ENCODE data around the gene ZNF641. TPM values are rescaled to one million over a fixed set of nuclear protein-coding genes. Genes with fewer than 3 reads are reported as not detected.

Gene ZNF641
- total and polyA plus RNA-seq, 12 donors: 17.4 to 65.2 (median 44.7) TPM

- H3K36me3 ChIP-seq (replicated peaks in 1 of 2): no peaks in the 10 kb centered on the region
- H3K4me1 ChIP-seq (replicated peaks in 1 of 2): no peaks in the 10 kb centered on the region
- no peak overlapping the region for H3K27ac ChIP-seq
- TF ChIP-seq POLR2A (IDR thresholded peaks at IDR 0.05) (no peak), CTCF (IDR thresholded peaks at IDR 0.05) (no peak)
- H3K4me3 ChIP-seq: no peak overlapping the region
- no peaks in the 10 kb centered on the region for H3K9me3 ChIP-seq (replicated peaks in 1 of 3)
- no peaks in the 10 kb centered on the region for H3K27me3 ChIP-seq
- no peak for DNase-seq
- intact Hi-C loops (cut with DNase I): no loop called here
These were observed 23.4 kb upstream of the ZNF641 start for GRCh38 chr12:48374164-48374563.

GRCh38 chr12:48366131-48366530 lies 15.4 kb upstream of the ZNF641 start:
- TF ChIP-seq POLR2A (IDR thresholded peaks at IDR 0.05) (no peak), CTCF (IDR thresholded peaks at IDR 0.05) (no peak)
- WGBS, 4 donors: 73 to 79% (median 76%) methylated on average over 2 of the region's 2 CpGs

GRCh38 chr12:48361664-48362339 lies 11.1 kb upstream of the ZNF641 start:
- WGBS, 4 donors: 51 to 77% (median 69%) methylated on average over 2 of the region's 2 CpGs
- no peak for DNase-seq
- H3K4me3 ChIP-seq: no peak overlapping the region
- intact Hi-C loops (cut with DNase I): no loop called here
- H3K27me3 ChIP-seq: no peaks in the 10 kb centered on the region
- TF ChIP-seq CTCF (IDR thresholded peaks at IDR 0.05): no peak
- no peak for TF ChIP-seq POLR2A (IDR thresholded peaks at IDR 0.05)
- H3K9me3 ChIP-seq (replicated peaks in 1 of 3): no peaks in the 10 kb centered on the region
- H3K27ac ChIP-seq: no peak overlapping the region
- no peaks in the 10 kb centered on the region for H3K36me3 ChIP-seq (replicated peaks in 1 of 2)
- H3K4me1 ChIP-seq (replicated peaks in 1 of 2): peaks cover 0 to 4% of the 10 kb centered on the region in 2 donors

More at GRCh38 chr12:48366131-48366530, 15.4 kb upstream of the ZNF641 start:
- no peaks in the 10 kb centered on the region for H3K9me3 ChIP-seq (replicated peaks in 1 of 3)
- H3K36me3 ChIP-seq (replicated peaks in 1 of 2): no peaks in the 10 kb centered on the region
- H3K4me3 ChIP-seq: no peak overlapping the region
- no peaks in the 10 kb centered on the region for H3K4me1 ChIP-seq (replicated peaks in 1 of 2)
- intact Hi-C loops (cut with DNase I): no loop called here
- H3K27me3 ChIP-seq: no peaks in the 10 kb centered on the region
- no peak overlapping the region for H3K27ac ChIP-seq
- DNase-seq: no peak

GRCh38 chr12:48358937-48359513 lies 8.3 kb upstream of the ZNF641 start:
- no peak for DNase-seq
- no peak overlapping the region for H3K27ac ChIP-seq
- no peak overlapping the region for H3K4me3 ChIP-seq
- H3K36me3 ChIP-seq (replicated peaks in 1 of 2): no peaks in the 10 kb centered on the region
- no peaks in the 10 kb centered on the region for H3K27me3 ChIP-seq
- peaks cover 0 to 15% of the 10 kb centered on the region in 2 donors for H3K4me1 ChIP-seq (replicated peaks in 1 of 2)
- 83 to 87% (median 85%) methylated on average over 6 to 7 of the region's 7 CpGs for WGBS, 4 donors
- no peak for TF ChIP-seq POLR2A (IDR thresholded peaks at IDR 0.05)
- no peaks in the 10 kb centered on the region for H3K9me3 ChIP-seq (replicated peaks in 1 of 3)
- intact Hi-C loops (cut with DNase I): no loop called here

Measured in adrenal gland (tissue), 12 donors.